ENCODE measurements around the gene RFC5.
"Not testable (repeated sequence)": the region's sequence is repeated elsewhere in the genome, so short reads cannot be mapped to it uniquely, and the experiment has no call there.

Gene RFC5

GRCh38 chr12:117986705-117987469, 29.6 kb upstream of the RFC5 start:
- H3K4me2 ChIP-seq (ENCODE audit: low read depth, low read length, poor library complexity, severe bottlenecking): no peak overlapping the region
- H3K4me3 ChIP-seq (ENCODE audit: insufficient read depth, low read length, poor library complexity, severe bottlenecking): no peak overlapping the region
- H3K9me3 ChIP-seq (ENCODE audit: insufficient read depth, low read length): no peaks in the 10 kb centered on the region
- H4K20me1 ChIP-seq (ENCODE audit: low read depth, low read length): no peaks in the 10 kb centered on the region
- TF ChIP-seq CTCF (IDR thresholded peaks at IDR 0.05; ENCODE audit: insufficient read depth, low read length, poor library complexity, severe bottlenecking): no peak
- no peak for TF ChIP-seq EZH2phosphoT487 (conservative IDR thresholded peaks at IDR 0.05; ENCODE audit: low read length)
- no peaks in the 10 kb centered on the region for H3K79me2 ChIP-seq (ENCODE audit: insufficient read depth, low read length)
- H3K9ac ChIP-seq (ENCODE audit: low read length): no peak overlapping the region
- no peaks in the 10 kb centered on the region for H3K9me2 ChIP-seq (replicated peaks; ENCODE audit: insufficient read depth, low read length)
- no peak overlapping the region for H2AFZ ChIP-seq (ENCODE audit: low read depth, low read length, severe bottlenecking)
- no peaks in the 10 kb centered on the region for H3F3A ChIP-seq (ENCODE audit: insufficient read depth)
- H3K36me3 ChIP-seq (ENCODE audit: low read length): no peaks in the 10 kb centered on the region
- H3K27ac ChIP-seq (ENCODE audit: low read depth, low read length): no peak overlapping the region
- H3K27me3 ChIP-seq (ENCODE audit: low read length): no peaks in the 10 kb centered on the region

- no peak overlapping the region for H3K4me2 ChIP-seq (ENCODE audit: low read depth, low read length, poor library complexity, severe bottlenecking)
- no peak for TF ChIP-seq CTCF (IDR thresholded peaks at IDR 0.05; ENCODE audit: insufficient read depth, low read length, poor library complexity, severe bottlenecking)
- no peak for TF ChIP-seq EZH2phosphoT487 (conservative IDR thresholded peaks at IDR 0.05; ENCODE audit: low read length)
- H3F3A ChIP-seq (ENCODE audit: insufficient read depth): no peaks in the 10 kb centered on the region
- H3K27ac ChIP-seq (ENCODE audit: low read depth, low read length): no peak overlapping the region
- no peak overlapping the region for H3K4me3 ChIP-seq (ENCODE audit: insufficient read depth, low read length, poor library complexity, severe bottlenecking)
- no peak overlapping the region for H2AFZ ChIP-seq (ENCODE audit: low read depth, low read length, severe bottlenecking)
- no peak overlapping the region for H3K9ac ChIP-seq (ENCODE audit: low read length)
- no peaks in the 10 kb centered on the region for H3K36me3 ChIP-seq (ENCODE audit: low read length)
- no peaks in the 10 kb centered on the region for H4K20me1 ChIP-seq (ENCODE audit: low read depth, low read length)
- no peaks in the 10 kb centered on the region for H3K9me2 ChIP-seq (replicated peaks; ENCODE audit: insufficient read depth, low read length)
- no peaks in the 10 kb centered on the region for H3K27me3 ChIP-seq (ENCODE audit: low read length)
- H3K9me3 ChIP-seq (ENCODE audit: insufficient read depth, low read length): no peaks in the 10 kb centered on the region
- H3K79me2 ChIP-seq (ENCODE audit: insufficient read depth, low read length): no peaks in the 10 kb centered on the region
These were observed 21.7 kb upstream of the RFC5 start for GRCh38 chr12:117994551-117995438.

GRCh38 chr12:117998719-117999118, 17.8 kb upstream of the RFC5 start:
- no peak overlapping the region for H3K4me2 ChIP-seq (ENCODE audit: low read depth, low read length, poor library complexity, severe bottlenecking)
- no peaks in the 10 kb centered on the region for H3K79me2 ChIP-seq (ENCODE audit: insufficient read depth, low read length)
- no peak overlapping the region for H3K9ac ChIP-seq (ENCODE audit: low read length)
- no peaks in the 10 kb centered on the region for H3F3A ChIP-seq (ENCODE audit: insufficient read depth)
- no peaks in the 10 kb centered on the region for H4K20me1 ChIP-seq (ENCODE audit: low read depth, low read length)
- no peaks in the 10 kb centered on the region for H3K36me3 ChIP-seq (ENCODE audit: low read length)
- no peak for TF ChIP-seq EZH2phosphoT487 (conservative IDR thresholded peaks at IDR 0.05; ENCODE audit: low read length)
- no peaks in the 10 kb centered on the region for H3K9me3 ChIP-seq (ENCODE audit: insufficient read depth, low read length)
- H3K27me3 ChIP-seq (ENCODE audit: low read length): no peaks in the 10 kb centered on the region
- no peak overlapping the region for H3K4me3 ChIP-seq (ENCODE audit: insufficient read depth, low read length, poor library complexity, severe bottlenecking)
- H2AFZ ChIP-seq (ENCODE audit: low read depth, low read length, severe bottlenecking): no peak overlapping the region
- H3K9me2 ChIP-seq (replicated peaks; ENCODE audit: insufficient read depth, low read length): no peaks in the 10 kb centered on the region
- no peak overlapping the region for H3K27ac ChIP-seq (ENCODE audit: low read depth, low read length)

- not testable (repeated sequence) for H3K9me2 ChIP-seq (replicated peaks; ENCODE audit: insufficient read depth, low read length); H3K9ac ChIP-seq (ENCODE audit: low read length); H3K4me2 ChIP-seq (ENCODE audit: low read depth, low read length, poor library complexity, severe bottlenecking); H2AFZ ChIP-seq (ENCODE audit: low read depth, low read length, severe bottlenecking); H3F3A ChIP-seq (ENCODE audit: insufficient read depth); H3K27me3 ChIP-seq (ENCODE audit: low read length); H4K20me1 ChIP-seq (ENCODE audit: low read depth, low read length); H3K9me3 ChIP-seq (ENCODE audit: insufficient read depth, low read length); H3K27ac ChIP-seq (ENCODE audit: low read depth, low read length); H3K36me3 ChIP-seq (ENCODE audit: low read length); H3K4me3 ChIP-seq (ENCODE audit: insufficient read depth, low read length, poor library complexity, severe bottlenecking); H3K79me2 ChIP-seq (ENCODE audit: insufficient read depth, low read length)
These were observed 16.7 kb upstream of the RFC5 start for GRCh38 chr12:117999806-118000205.
